K562 (cell line): ENCODE data around the gene PPP4R1. TPM values are rescaled to one million over a fixed set of nuclear protein-coding genes. Genes with fewer than 3 reads are reported as not detected.
A peak's percentile ranks its signal among the peaks of the same experiment; 100 is the strongest.

Experiments used
- BMI1 ChIP-seq: fragments of 150-350 bp; IDR thresholded peaks from 2 replicates; pipeline ENCODE4 v1.6.1; 2014; ENCODE audit warnings: low read length
- CBX8 ChIP-seq: fragments of 200-600 bp; sonication (generic); IDR thresholded peaks from 2 replicates; pipeline ENCODE4 v1.6.1; 2012; ENCODE audit warnings: borderline replicate concordance, mixed run types, low read depth, mild to moderate bottlenecking, moderate library complexity, mixed read lengths, low read length, control low read depth, inconsistent platforms; ENCODE audit not compliant: poor library complexity, severe bottlenecking; ENCODE audit errors: extremely low read depth
- HDAC8 ChIP-seq: fragments of 450-650 bp; IDR thresholded peaks from 2 replicates; pipeline ENCODE4 v1.6.1; 2016; ENCODE audit warnings: mild to moderate bottlenecking, missing genetic modification characterization, moderate library complexity, missing compliant biosample characterization
- MAFF ChIP-seq: IDR thresholded peaks from 2 replicates; pipeline ENCODE4 v1.6.1; 2012; ENCODE audit warnings: low read length, improper control_type of control experiment
- PHF8 ChIP-seq: fragments of 200-600 bp; sonication (generic); IDR thresholded peaks from 2 replicates; pipeline ENCODE4 v1.6.1; 2012; ENCODE audit warnings: mixed run types, mild to moderate bottlenecking, inconsistent platforms, low read length, moderate library complexity, borderline replicate concordance
- SMARCA5 ChIP-seq: fragments of 450-650 bp; IDR thresholded peaks from 2 replicates; pipeline ENCODE4 v1.6.1; 2016
- SMARCB1 ChIP-seq: IDR thresholded peaks from 2 replicates; pipeline ENCODE4 v1.6.1; 2011; ENCODE audit warnings: improper control_type of control experiment, low read depth; ENCODE audit not compliant: insufficient read length
- TCF3 ChIP-seq: sonication (generic); formaldehyde crosslinking; IDR thresholded peaks from 2 replicates; pipeline ENCODE4 v1.4.0; 2020; ENCODE audit warnings: mild to moderate bottlenecking, missing genetic modification reagents
- UBTF ChIP-seq, 2 experiments: IDR thresholded peaks; 2 replicates each; pipeline ENCODE4 v1.6.1; 2012; ENCODE audit warnings: improper control_type of control experiment in 2 of 2, low read depth in 2 of 2, low read length in 2 of 2, borderline replicate concordance in 1 of 2
- ZC3H11A ChIP-seq: IDR thresholded peaks from 2 replicates; pipeline ENCODE4 v1.6.1; 2012; ENCODE audit warnings: low read depth, low read length, improper control_type of control experiment
- ZFPM2 ChIP-seq: fragments of 250-450 bp; sonication (Bioruptor Pico); IDR thresholded peaks from 2 replicates; pipeline ENCODE4 v1.5.1; 2022; ENCODE audit warnings: mild to moderate bottlenecking
- ZKSCAN3 ChIP-seq: fragments of 250-450 bp; sonication (Bioruptor Pico); IDR thresholded peaks from 2 replicates; pipeline ENCODE4 v1.4.0; 2020
- ZNF140 ChIP-seq: fragments of 250-450 bp; sonication (Bioruptor Pico); IDR thresholded peaks from 2 replicates; pipeline ENCODE4 v1.8.0; 2021; ENCODE audit warnings: moderate library complexity, mild to moderate bottlenecking, inconsistent platforms
- ZNF165 ChIP-seq: fragments of 250-450 bp; sonication (Bioruptor Pico); IDR thresholded peaks from 2 replicates; pipeline ENCODE4 v1.4.0; 2020; ENCODE audit warnings: borderline replicate concordance
- polyA plus RNA-seq, 8 experiments: library from polyadenylated mRNA; depleted of rRNA in 4 of 8; stranded (reverse) in 5 of 8; unstranded in 3 of 8; fragments of >200 nt; fragmentation: Nextera tagmentation in 2 of 8; fragmentation: Illumina TruSeq in 1 of 8; extraction: Ambion mirVana in 2 of 8; extraction: Trizol in 1 of 8; gene quantifications; 2 replicates each; pipeline versions ENCODE4 v1.2.1 to v1.2.3, GENCODE V29; 2011 to 2014; ENCODE audit warnings: inconsistent platforms in 1 of 8, missing spikeins in 1 of 8
- total RNA-seq, 7 experiments: library from RNA; depleted of rRNA in 6 of 7; stranded (reverse); fragments of >200 nt in 6 of 7; fragmentation: Illumina TruSeq in 2 of 7; extraction: Trizol in 2 of 7; gene quantifications; 2 replicates each; pipeline versions ENCODE4 v1.2.1 to v1.2.3, GENCODE V29; 2011 to 2021; ENCODE audit warnings: low replicate concordance in 1 of 7
- TF ChIP-seq, protein P1 (sequence below): sonication (generic); formaldehyde crosslinking; IDR thresholded peaks from 2 replicates; pipeline ENCODE4 v1.8.0; 2022; ENCODE audit warnings: missing genetic modification reagents, mild to moderate bottlenecking, moderate library complexity, borderline replicate concordance
- TF ChIP-seq, protein P2 (sequence below), 3 experiments: fragments of 200-800 bp in 1 of 3; sonication (Bioruptor generic) in 1 of 3; sonication (generic) in 1 of 3; formaldehyde crosslinking in 1 of 3; IDR thresholded peaks; 2 replicates each; pipeline versions ENCODE4 v1.6.1 to v1.8.0; 2016 to 2022; ENCODE audit warnings: mild to moderate bottlenecking in 2 of 3, missing compliant biosample characterization in 2 of 3, missing genetic modification characterization in 2 of 3, missing genetic modification reagents in 1 of 3
- TF ChIP-seq, protein P3 (sequence below): fragments of 450-650 bp; IDR thresholded peaks from 2 replicates; pipeline ENCODE4 v1.6.1; 2017; ENCODE audit warnings: antibody characterized with exemption, mild to moderate bottlenecking

Gene PPP4R1
- total and polyA plus RNA-seq, 9 of the 15 experiments (the other 6 are each of a cell fraction or from before 2014, with no cell fraction given), result 23.5 to 136 (median 84.5) TPM

DNA sequence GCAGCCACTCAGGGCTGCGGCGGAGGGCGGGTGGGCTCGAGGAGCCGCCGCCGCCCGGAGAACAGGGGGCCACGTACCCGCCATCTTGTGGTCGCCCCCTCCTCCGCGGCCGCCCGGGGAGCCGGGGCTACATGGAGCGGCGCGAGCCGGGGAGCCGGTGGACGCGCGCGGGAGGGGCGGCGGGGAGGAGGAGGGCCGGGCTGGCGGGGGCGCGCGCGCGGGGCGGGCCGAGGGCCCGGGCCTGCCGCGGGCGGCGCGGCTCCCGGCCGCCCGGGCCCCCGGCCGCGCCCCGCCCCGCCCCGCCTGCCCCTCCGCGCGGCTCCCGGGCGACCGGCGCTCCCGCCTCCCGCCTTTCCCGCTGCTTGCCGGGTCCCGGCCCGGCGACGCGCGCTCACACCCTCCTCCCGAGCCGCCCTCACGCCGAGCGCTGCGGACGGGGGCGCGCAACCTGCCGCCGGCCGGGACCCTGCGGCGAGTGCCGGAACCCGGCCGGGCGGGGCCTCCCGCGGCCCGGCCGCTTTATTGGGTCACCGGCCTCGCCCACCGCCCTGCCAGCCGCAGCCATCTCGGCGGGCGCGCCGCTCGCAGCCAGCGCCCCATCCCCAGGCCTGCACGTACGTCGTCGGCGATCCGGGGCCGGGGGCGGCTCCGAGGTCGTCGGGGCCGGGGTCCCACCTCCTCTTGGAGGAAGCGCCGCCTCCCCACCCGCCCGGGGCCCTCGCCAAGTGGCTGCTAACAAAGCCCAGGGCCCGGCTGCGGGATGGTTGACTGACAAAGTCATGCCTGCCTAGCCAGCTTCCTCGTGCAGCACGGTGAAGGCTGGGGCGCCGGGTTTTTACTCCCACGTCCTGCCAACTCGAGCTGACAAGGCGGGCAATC, at the start of gene PPP4R1 (continued):
- TF ChIP-seq, protein P1, sequence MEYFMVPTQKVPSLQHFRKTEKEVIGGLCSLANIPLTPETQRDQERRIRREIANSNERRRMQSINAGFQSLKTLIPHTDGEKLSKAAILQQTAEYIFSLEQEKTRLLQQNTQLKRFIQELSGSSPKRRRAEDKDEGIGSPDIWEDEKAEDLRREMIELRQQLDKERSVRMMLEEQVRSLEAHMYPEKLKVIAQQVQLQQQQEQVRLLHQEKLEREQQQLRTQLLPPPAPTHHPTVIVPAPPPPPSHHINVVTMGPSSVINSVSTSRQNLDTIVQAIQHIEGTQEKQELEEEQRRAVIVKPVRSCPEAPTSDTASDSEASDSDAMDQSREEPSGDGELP (CRISPR knock-in tag), result no peak
- TF ChIP-seq ZNF165 (CRISPR knock-in tag), result no peak
- 0 out of 2 replicates have a peak, but pooled peaks have one; percentile 53 for TF ChIP-seq ZFPM2 (CRISPR knock-in tag)
- no peak for TF ChIP-seq CBX8
- TF ChIP-seq ZKSCAN3, result no peak
- no peak for TF ChIP-seq SMARCA5
- TF ChIP-seq, protein P2, sequence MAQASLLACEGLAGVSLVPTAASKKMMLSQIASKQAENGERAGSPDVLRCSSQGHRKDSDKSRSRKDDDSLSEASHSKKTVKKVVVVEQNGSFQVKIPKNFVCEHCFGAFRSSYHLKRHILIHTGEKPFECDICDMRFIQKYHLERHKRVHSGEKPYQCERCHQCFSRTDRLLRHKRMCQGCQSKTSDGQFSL (CRISPR knock-in tag; IDR thresholded peaks at IDR 0.05), result 0 out of 2 replicates have a peak, but pooled peaks have one; percentile 26
- TF ChIP-seq, protein P2 (tag; IDR thresholded peaks at IDR 0.05), result no peak; a peak in 1 of 4 replicates
- peak; percentile 58; the same call in 1 of the 2 replicates for TF ChIP-seq PHF8
- TF ChIP-seq UBTF (IDR thresholded peaks at IDR 0.05; ENCODE audit: borderline replicate concordance in 1 of 2, low read depth in 2 of 2, low read length in 2 of 2), result peak; percentile 40 to 58; a peak in 1 of 4 replicates
- TF ChIP-seq BMI1, result no peak
- no peak for TF ChIP-seq HDAC8 (tag)
- TF ChIP-seq TCF3 (CRISPR knock-in tag), result no peak
- no peak for TF ChIP-seq MAFF
- TF ChIP-seq, protein P3, sequence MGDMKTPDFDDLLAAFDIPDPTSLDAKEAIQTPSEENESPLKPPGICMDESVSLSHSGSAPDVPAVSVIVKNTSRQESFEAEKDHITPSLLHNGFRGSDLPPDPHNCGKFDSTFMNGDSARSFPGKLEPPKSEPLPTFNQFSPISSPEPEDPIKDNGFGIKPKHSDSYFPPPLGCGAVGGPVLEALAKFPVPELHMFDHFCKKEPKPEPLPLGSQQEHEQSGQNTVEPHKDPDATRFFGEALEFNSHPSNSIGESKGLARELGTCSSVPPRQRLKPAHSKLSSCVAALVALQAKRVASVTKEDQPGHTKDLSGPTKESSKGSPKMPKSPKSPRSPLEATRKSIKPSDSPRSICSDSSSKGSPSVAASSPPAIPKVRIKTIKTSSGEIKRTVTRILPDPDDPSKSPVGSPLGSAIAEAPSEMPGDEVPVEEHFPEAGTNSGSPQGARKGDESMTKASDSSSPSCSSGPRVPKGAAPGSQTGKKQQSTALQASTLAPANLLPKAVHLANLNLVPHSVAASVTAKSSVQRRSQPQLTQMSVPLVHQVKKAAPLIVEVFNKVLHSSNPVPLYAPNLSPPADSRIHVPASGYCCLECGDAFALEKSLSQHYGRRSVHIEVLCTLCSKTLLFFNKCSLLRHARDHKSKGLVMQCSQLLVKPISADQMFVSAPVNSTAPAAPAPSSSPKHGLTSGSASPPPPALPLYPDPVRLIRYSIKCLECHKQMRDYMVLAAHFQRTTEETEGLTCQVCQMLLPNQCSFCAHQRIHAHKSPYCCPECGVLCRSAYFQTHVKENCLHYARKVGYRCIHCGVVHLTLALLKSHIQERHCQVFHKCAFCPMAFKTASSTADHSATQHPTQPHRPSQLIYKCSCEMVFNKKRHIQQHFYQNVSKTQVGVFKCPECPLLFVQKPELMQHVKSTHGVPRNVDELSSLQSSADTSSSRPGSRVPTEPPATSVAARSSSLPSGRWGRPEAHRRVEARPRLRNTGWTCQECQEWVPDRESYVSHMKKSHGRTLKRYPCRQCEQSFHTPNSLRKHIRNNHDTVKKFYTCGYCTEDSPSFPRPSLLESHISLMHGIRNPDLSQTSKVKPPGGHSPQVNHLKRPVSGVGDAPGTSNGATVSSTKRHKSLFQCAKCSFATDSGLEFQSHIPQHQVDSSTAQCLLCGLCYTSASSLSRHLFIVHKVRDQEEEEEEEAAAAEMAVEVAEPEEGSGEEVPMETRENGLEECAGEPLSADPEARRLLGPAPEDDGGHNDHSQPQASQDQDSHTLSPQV, result peak; percentile 90
- TF ChIP-seq ZNF140 (CRISPR knock-in tag), result no peak
- TF ChIP-seq ZC3H11A, result no peak
- no peak for TF ChIP-seq SMARCB1
